H9 (cell line): ENCODE measurements around the gene EFCAB11. TPM values are rescaled to one million over a fixed set of nuclear protein-coding genes. Genes with fewer than 3 reads are reported as not detected.
A peak's percentile ranks its signal among the peaks of the same experiment; 100 is the strongest.

Experiments used
- DNase-seq: peaks from one replicate; pipeline ENCODE4 v3.0.0-alpha.2; 2017
- H2AFZ ChIP-seq: one replicate; pipeline ENCODE4 v1.6.1; 2013; ENCODE audit warnings: mild to moderate bottlenecking, low read length, control low read depth, moderate library complexity
- H2AK5ac ChIP-seq: 2 replicates; pipeline ENCODE4 v1.6.1; 2013; ENCODE audit warnings: low read length, control low read depth, mixed read lengths; ENCODE audit not compliant: insufficient read length
- H2BK120ac ChIP-seq: one replicate; pipeline ENCODE4 v1.6.1; 2013; ENCODE audit warnings: low read depth, mild to moderate bottlenecking, low read length, control low read depth, inconsistent platforms; ENCODE audit not compliant: poor library complexity, severe bottlenecking
- H2BK12ac ChIP-seq: 2 replicates; pipeline ENCODE4 v1.6.1; 2013; ENCODE audit warnings: low read length, control low read depth, mixed read lengths, low read depth; ENCODE audit not compliant: insufficient read length
- H2BK15ac ChIP-seq: 2 replicates; pipeline ENCODE4 v1.6.1; 2013; ENCODE audit warnings: low read depth, low read length, control low read depth
- H2BK20ac ChIP-seq: one replicate; pipeline ENCODE4 v1.6.1; 2013; ENCODE audit warnings: low read depth, mild to moderate bottlenecking, low read length, control low read depth, inconsistent platforms; ENCODE audit not compliant: poor library complexity, severe bottlenecking
- H2BK5ac ChIP-seq: 2 replicates; pipeline ENCODE4 v1.6.1; 2013; ENCODE audit warnings: low read length, control low read depth, mixed read lengths; ENCODE audit not compliant: insufficient read length
- H3K14ac ChIP-seq: 2 replicates; pipeline ENCODE4 v1.6.1; 2013; ENCODE audit warnings: low read length, control low read depth; ENCODE audit not compliant: insufficient read depth
- H3K18ac ChIP-seq: 2 replicates; pipeline ENCODE4 v1.6.1; 2013; ENCODE audit warnings: low read depth, mild to moderate bottlenecking, mixed read lengths, low read length, control low read depth; ENCODE audit not compliant: insufficient read length
- H3K23ac ChIP-seq: 2 replicates; pipeline ENCODE4 v1.6.1; 2013; ENCODE audit warnings: low read length, control low read depth, mixed read lengths, low read depth; ENCODE audit not compliant: insufficient read length
- H3K23me2 ChIP-seq: 2 replicates; pipeline ENCODE4 v1.6.1; 2013; ENCODE audit warnings: low read depth, mild to moderate bottlenecking, mixed read lengths, low read length, control low read depth; ENCODE audit not compliant: insufficient read length, poor library complexity, severe bottlenecking
- H3K27ac ChIP-seq: 2 replicates; pipeline ENCODE4 v1.5.1; 2013; ENCODE audit warnings: low read length, control low read depth, mixed read lengths, low read depth; ENCODE audit not compliant: insufficient read length
- H3K27me3 ChIP-seq: 2 replicates; pipeline ENCODE4 v1.6.1; 2013; ENCODE audit warnings: low read length, control low read depth, inconsistent platforms; ENCODE audit not compliant: insufficient read depth
- H3K4ac ChIP-seq: 2 replicates; pipeline ENCODE4 v1.6.1; 2013; ENCODE audit warnings: low read depth, mild to moderate bottlenecking, control low read depth, inconsistent platforms, low read length, moderate library complexity
- H3K4me1 ChIP-seq: 2 replicates; pipeline ENCODE4 v1.6.1; 2013; ENCODE audit warnings: low read length, control low read depth, inconsistent platforms; ENCODE audit not compliant: insufficient read depth
- H3K4me2 ChIP-seq: 2 replicates; pipeline ENCODE4 v1.6.1; 2013; ENCODE audit warnings: low read length, control low read depth, mixed read lengths; ENCODE audit not compliant: insufficient read length, insufficient read depth
- H3K56ac ChIP-seq: 2 replicates; pipeline ENCODE4 v1.6.1; 2013; ENCODE audit warnings: low read depth, mild to moderate bottlenecking, mixed read lengths, low read length, control low read depth; ENCODE audit not compliant: insufficient read length
- H3K79me1 ChIP-seq: 2 replicates; pipeline ENCODE4 v1.6.1; 2013; ENCODE audit warnings: low read depth, mild to moderate bottlenecking, moderate library complexity, low read length, control low read depth, inconsistent platforms; ENCODE audit not compliant: insufficient read depth, poor library complexity, severe bottlenecking
- H3K79me2 ChIP-seq: 2 replicates; pipeline ENCODE4 v1.6.1; 2013; ENCODE audit warnings: low read length, control low read depth, inconsistent platforms; ENCODE audit not compliant: insufficient read depth
- H3K9ac ChIP-seq: 2 replicates; pipeline ENCODE4 v1.6.1; 2013; ENCODE audit warnings: low read length, control low read depth, mixed read lengths; ENCODE audit not compliant: insufficient read length; ENCODE audit errors: extremely low read depth
- H3K9me3 ChIP-seq: one replicate; pipeline ENCODE4 v1.6.1; 2013; ENCODE audit warnings: low read depth, low read length, inconsistent platforms; ENCODE audit not compliant: control insufficient read depth
- H3T11ph ChIP-seq: one replicate; pipeline ENCODE4 v1.6.1; 2013; ENCODE audit warnings: mild to moderate bottlenecking, low read length, control low read depth, inconsistent platforms
- H4K20me1 ChIP-seq: one replicate; pipeline ENCODE4 v1.6.1; 2013; ENCODE audit not compliant: control insufficient read depth, insufficient read length, insufficient read depth
- H4K5ac ChIP-seq: 2 replicates; pipeline ENCODE4 v1.6.1; 2013; ENCODE audit warnings: low read depth, mild to moderate bottlenecking, mixed read lengths, low read length, control low read depth; ENCODE audit not compliant: insufficient read length
- H4K8ac ChIP-seq: replicated peaks from 2 replicates; pipeline ENCODE4 v1.6.1; 2013; ENCODE audit warnings: low read length, control low read depth, mixed read lengths, low read depth; ENCODE audit not compliant: insufficient read length
- H4K91ac ChIP-seq: 2 replicates; pipeline ENCODE4 v1.6.1; 2013; ENCODE audit warnings: low read depth, mild to moderate bottlenecking, moderate library complexity, mixed read lengths, low read length, control low read depth; ENCODE audit not compliant: insufficient read length
- H3K27ac Mint-ChIP-seq, 3 experiments: 2 replicates in 2 of 3; 3 replicates in 1 of 3; pipeline ENCODE4 v1.8.0; 2020 to 2021; ENCODE audit warnings: mixed read lengths in 3 of 3, mild to moderate bottlenecking in 1 of 3, moderate library complexity in 1 of 3
- H3K27me3 Mint-ChIP-seq: 2 replicates; pipeline ENCODE4 v1.8.0; 2021; ENCODE audit warnings: low read depth, mild to moderate bottlenecking, moderate library complexity, mixed read lengths
- H3K36me3 Mint-ChIP-seq, 3 experiments: 2 replicates in 2 of 3; 3 replicates in 1 of 3; pipeline ENCODE4 v1.8.0; 2020 to 2021; ENCODE audit warnings: low read depth in 3 of 3, mixed read lengths in 3 of 3; ENCODE audit not compliant: insufficient read depth in 1 of 3
- H3K4me1 Mint-ChIP-seq, 2 experiments: 2 replicates each; pipeline ENCODE4 v1.8.0; 2020; ENCODE audit warnings: mixed read lengths in 2 of 2
- H3K4me3 Mint-ChIP-seq, 2 experiments: 2 replicates in 1 of 2; 3 replicates in 1 of 2; pipeline ENCODE4 v1.8.0; 2020 to 2021; ENCODE audit warnings: mild to moderate bottlenecking in 2 of 2, mixed read lengths in 2 of 2, moderate library complexity in 1 of 2
- H3K9me3 Mint-ChIP-seq, 2 experiments: 2 replicates in 1 of 2; 3 replicates in 1 of 2; pipeline ENCODE4 v1.8.0; 2020; ENCODE audit warnings: mild to moderate bottlenecking in 2 of 2, mixed read lengths in 2 of 2, moderate library complexity in 1 of 2
- WGBS: extraction: QIAGEN DNeasy Blood & Tissue Kit; methylation state at CpG from one replicate; pipeline ENCODE4 v1.1.7; 2013; ENCODE audit warnings: missing lambda C conversion rate, low lambda C conversion rate, mixed read lengths; ENCODE audit not compliant: insufficient read length; ENCODE audit errors: extremely low coverage; 5-methylcytosine and 5-hydroxymethylcytosine counted together
- total RNA-seq: library from RNA; stranded (reverse); gene quantifications from 2 replicates; pipeline ENCODE4 v1.2.1, GENCODE V29; 2021
- TF ChIP-seq, protein P1 (sequence below): fragments of 200-600 bp; sonication (generic); conservative IDR thresholded peaks from 3 replicates; pipeline ENCODE4 v1.8.0; 2021; ENCODE audit warnings: antibody characterized with exemption, mild to moderate bottlenecking

EFCAB11 gene
- total RNA-seq, 1 experiment from 2014 or later: 17.4 TPM

DNA sequence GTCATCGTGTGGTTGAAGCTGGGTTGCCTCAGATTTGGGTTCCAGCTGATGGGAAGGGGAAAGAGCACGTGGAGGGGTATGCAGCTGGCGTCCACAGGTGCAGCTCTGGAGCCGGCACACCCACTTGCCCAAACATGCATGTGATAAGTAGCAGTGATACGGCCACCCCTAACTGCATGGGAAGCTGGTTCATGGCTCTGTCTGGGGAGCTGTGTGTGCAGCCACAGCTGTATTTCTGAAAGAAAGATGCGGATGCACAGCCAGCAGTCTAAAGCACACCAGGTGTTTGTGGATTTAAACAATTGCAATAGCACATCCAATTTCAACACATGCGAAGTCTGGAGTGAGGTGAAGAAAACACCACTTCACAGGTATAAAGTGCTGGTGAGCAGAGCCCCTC, 181.4 kb downstream of the EFCAB11 start:
- DNase-seq: no peak

More for the DNA sequence above, 181.4 kb downstream of the EFCAB11 start:
- H3K4ac ChIP-seq: no peak overlapping the region
- no peak overlapping the region for H4K8ac ChIP-seq
- no peak overlapping the region for H2BK20ac ChIP-seq
- Mint-ChIP-seq H3K4me1 (peaks cover 24 to 31% of the 10 kb centered on the region in 2 experiments), H3K36me3 (no peaks in the 10 kb centered on the region; a peak in 1 of 7 replicates), H3K9me3 (no peaks in the 10 kb centered on the region), H3K27ac (peak overlapping the region in 1 of 3 experiments; percentile 78; a peak in 3 of 7 replicates), H3K4me3 (no peak overlapping the region), H3K27me3 (peaks cover 8% of the 10 kb centered on the region)
- no peak overlapping the region for H3K56ac ChIP-seq
- H2BK15ac ChIP-seq: no peak overlapping the region
- no peak overlapping the region for H3K27ac ChIP-seq
- no peak overlapping the region for H3K4me2 ChIP-seq
- no peaks in the 10 kb centered on the region for H3K27me3 ChIP-seq
- H3K23me2 ChIP-seq: no peaks in the 10 kb centered on the region
- H3K9ac ChIP-seq: no peak overlapping the region
- no peak overlapping the region for H2AFZ ChIP-seq
- no peaks in the 10 kb centered on the region for H3K9me3 ChIP-seq
- H2AK5ac ChIP-seq: no peak overlapping the region
- H4K91ac ChIP-seq: no peak overlapping the region
- TF ChIP-seq, protein P1, sequence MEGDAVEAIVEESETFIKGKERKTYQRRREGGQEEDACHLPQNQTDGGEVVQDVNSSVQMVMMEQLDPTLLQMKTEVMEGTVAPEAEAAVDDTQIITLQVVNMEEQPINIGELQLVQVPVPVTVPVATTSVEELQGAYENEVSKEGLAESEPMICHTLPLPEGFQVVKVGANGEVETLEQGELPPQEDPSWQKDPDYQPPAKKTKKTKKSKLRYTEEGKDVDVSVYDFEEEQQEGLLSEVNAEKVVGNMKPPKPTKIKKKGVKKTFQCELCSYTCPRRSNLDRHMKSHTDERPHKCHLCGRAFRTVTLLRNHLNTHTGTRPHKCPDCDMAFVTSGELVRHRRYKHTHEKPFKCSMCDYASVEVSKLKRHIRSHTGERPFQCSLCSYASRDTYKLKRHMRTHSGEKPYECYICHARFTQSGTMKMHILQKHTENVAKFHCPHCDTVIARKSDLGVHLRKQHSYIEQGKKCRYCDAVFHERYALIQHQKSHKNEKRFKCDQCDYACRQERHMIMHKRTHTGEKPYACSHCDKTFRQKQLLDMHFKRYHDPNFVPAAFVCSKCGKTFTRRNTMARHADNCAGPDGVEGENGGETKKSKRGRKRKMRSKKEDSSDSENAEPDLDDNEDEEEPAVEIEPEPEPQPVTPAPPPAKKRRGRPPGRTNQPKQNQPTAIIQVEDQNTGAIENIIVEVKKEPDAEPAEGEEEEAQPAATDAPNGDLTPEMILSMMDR: no peak
- H3K79me1 ChIP-seq: no peaks in the 10 kb centered on the region
- H2BK5ac ChIP-seq: no peak overlapping the region
- H3K4me1 ChIP-seq: peaks cover 11% of the 10 kb centered on the region; the same call in 1 of the 2 replicates
- no peak overlapping the region for H3T11ph ChIP-seq
- H2BK12ac ChIP-seq: no peak overlapping the region
- WGBS: no CpG with 5 or more reads among the region's 7 CpGs
- no peak overlapping the region for H3K14ac ChIP-seq
- no peak overlapping the region for H3K18ac ChIP-seq
- H3K23ac ChIP-seq: no peak overlapping the region
- no peak overlapping the region for H4K5ac ChIP-seq
- H4K20me1 ChIP-seq: no peaks in the 10 kb centered on the region
- H3K79me2 ChIP-seq: no peaks in the 10 kb centered on the region
- no peak overlapping the region for H2BK120ac ChIP-seq
